Stimulated activated CD4-positive, alpha-beta T cell treated with anti-CD3 and anti-CD28 coated beads, Interleukin-12 subunit alpha, Interleukin-12 subunit beta, amount 100 ng/mL, for 24 hours (primary cell): ENCODE results near the gene RUBCNL.
A peak's percentile ranks its signal among the peaks of the same experiment; 100 is the strongest.

Experiments used
- DNase-seq, 2 experiments: peaks; one replicate each; pipeline ENCODE4 v3.0.0-alpha.2; 2020; ENCODE audit warnings: low read depth in 2 of 2

Gene RUBCNL

DNA sequence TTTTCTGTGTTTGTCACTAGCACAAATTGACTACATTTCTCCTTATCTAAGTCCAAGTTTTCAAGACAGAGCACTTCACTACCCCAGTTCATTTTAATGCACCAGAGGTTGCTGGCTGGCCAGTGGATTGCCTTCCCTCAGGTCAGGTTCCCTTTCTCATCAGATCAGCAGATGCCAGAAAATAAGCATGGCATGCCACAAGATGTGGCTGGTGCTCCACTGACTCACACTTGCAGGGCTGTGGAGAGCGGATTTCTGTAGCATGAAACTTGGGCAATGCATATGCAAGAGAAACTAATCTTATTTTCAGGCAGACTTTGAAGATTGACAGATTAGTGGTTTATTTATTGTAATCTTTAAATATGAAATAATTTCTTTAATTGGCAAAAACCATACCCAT, 79.5 kb downstream of the RUBCNL start:
- DNase-seq, result no peak

DNA sequence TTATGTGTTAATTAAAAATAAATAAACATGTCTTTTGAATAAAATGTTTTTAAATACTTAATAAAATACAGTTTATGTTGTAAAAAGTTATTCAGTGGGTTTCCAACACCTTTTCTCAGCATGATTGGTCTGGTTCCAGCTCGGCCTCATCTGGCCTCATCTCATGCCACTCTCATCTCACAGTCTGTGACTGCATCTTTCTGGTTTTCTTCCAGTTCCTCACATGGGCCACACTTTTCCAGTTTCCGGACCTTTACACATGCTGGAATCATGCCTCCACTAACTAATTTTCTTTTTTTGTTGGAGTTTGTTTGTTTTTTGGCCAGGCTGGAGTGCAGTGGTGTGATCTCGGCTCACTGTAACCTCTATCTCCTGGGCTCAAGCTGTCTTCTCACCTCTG, 82.5 kb downstream of the RUBCNL start:
- DNase-seq, result no peak

- DNase-seq, result no peak
Measured at GRCh38 chr13:46303742-46304385, 83.2 kb downstream of the RUBCNL start.

- no peak for DNase-seq
Measured at GRCh38 chr13:46297361-46297811, 89.7 kb downstream of the RUBCNL start.

DNA sequence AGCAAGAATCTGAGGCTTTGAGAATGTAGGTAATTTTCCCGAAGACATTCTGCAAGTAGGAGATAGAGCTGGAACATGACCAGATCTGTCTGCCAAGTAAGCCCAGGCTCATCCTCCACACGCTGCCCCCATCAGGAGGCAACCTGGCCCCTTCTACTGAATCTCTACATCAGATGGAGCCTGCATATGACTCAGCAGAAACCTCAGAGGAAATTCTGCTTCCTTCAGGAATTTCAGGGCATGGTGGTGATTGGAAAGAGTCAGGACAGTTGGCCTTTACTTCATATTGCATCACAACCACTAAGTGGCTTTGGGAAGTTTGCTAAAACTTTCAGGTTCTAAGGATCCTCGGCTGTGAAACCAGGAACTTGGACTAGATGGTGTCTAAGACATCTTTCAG, 90.1 kb downstream of the RUBCNL start:
- DNase-seq, result no peak

DNA sequence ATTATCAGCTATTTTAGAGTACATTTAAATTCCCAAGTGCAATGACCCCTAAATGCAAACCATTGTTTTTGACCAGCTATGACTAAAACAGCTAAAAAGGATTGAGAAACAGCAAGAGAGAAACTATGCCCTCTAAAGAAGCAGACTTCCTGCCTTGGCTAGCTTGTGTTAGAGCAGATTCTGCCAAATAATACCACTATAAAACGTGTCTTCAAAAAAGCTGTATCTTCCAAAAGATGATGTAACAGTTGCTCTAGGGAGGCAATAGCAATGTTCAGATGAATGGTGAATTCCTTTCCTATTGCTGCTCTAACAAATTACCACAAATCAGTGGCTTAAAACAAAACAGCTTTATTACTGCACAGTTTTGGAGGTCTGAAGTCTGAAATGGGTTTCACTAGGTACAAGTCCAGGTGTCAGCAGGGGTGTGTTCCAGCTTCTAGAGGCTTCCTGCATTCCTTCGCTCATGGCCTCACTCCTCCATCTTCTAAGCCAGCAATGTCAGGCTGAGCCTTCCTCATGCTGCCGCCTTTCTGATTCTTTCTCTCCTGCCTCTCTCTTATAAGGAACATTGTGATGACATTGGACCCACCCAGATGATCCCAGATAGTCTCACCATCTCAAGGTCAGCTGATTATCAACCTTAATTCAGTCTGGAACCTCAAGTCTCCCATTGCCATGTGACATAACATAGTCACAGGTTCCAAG, 90.8 kb downstream of the RUBCNL start:
- DNase-seq, result no peak

DNA sequence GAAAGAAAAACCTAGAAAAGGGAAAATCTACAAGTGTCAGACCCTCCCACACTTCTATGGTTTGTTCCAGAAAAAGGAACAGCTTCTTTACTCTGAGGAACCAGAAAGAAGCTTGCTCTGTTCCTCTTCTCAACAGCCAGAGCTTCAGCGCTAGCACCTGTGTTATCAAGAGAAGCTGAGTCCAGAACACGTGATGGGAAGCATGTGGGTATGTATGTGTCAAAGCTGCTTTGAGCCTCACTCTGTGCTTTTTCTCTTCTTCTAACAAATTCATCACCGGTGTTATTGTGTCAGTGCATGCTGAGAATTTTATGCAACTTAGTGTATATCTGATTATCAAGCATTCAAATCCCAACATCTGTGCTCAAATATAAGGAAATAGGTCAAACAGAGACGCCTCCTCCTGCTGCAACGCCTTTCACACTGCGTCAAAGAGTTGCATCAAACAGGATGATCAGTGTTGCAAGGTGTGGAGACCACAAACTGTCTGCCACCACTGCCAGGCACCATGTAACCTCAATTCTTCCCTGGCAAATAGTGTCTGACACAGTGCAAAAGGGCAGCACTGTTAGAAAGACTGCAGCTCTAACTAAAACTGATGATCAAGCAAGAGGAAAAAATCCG, 91.4 kb downstream of the RUBCNL start:
- DNase-seq, result peak in 1 of 2 experiments; percentile 17

GRCh38 chr13:46293436-46293835, 93.6 kb downstream of the RUBCNL start:
- DNase-seq, result no peak
